ENCODE measurements around the gene ANGEL1.

The ANGEL1 gene

DNA sequence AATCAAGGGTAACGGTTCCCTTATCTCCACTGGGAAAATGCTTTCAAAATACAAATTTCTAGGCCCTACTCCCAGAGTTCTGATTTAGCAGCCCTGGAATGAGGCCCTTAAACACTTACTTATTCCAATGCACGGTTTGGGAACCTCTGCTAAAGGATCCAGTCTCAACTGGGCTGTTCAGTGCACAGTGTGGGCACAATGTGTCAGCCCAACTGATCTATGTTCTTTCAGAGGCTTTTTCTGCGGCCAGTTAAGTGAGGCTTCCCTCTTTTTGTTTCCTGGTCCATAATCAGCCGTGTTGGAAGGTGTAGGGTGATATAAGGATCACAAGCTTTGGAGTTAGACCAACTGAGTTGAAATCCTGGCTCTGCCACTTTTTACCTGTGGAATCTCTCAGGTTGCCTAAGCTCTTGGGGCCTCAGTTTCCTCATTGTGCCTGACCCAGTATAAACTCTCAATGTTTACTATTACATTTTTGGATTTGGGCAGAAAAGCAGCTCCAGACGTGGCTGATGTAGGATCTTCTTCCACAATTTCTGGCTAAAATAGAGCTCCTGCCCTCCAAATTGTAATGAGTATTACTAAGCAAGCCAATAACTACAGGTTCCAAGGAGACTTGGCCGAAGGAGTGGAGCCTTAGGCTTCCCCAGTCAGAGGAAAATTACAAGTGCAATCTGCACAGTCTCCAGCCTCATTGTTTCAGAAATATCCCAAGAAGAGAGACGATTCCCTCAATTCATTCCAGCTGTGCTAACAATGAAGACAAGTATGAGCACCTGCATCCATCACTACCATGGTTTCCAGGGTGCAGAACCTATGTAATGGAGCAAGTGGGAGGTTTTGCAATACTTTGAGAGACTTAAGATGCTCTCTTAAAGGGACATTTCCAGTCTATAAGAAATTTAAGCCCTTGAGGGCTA, 2.3 kb upstream of the ANGEL1 start:
- no peak for DNase-seq

- DNase-seq, result no peak
These were observed 625 bp downstream of the ANGEL1 start for GRCh38 chr14:76812093-76812421.

DNA sequence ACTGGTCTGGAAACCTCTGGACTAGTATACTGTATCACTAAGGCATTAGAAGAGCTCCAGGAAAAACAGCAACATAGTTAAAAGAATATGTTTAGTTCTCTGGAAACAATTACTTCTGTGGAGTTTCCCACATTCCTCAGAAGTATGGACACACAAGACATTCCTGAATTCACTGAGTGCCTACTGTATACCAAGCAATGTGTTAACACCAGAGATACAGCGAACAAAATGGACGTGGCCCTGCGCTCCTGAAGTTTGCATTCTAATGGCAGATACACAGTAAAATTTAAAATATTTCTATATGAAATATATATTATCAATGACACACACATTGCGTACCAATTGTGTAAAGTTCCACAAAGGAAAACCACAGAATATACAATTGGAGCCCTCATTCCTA, 1.1 kb downstream of the ANGEL1 start:
- DNase-seq, result no peak

GRCh38 chr14:76810953-76811400, 1.7 kb downstream of the ANGEL1 start:
- peak in 1 of 2 experiments; percentile 31 for DNase-seq

GRCh38 chr14:76810525-76810924, 2.2 kb downstream of the ANGEL1 start:
- DNase-seq, result no peak

DNA sequence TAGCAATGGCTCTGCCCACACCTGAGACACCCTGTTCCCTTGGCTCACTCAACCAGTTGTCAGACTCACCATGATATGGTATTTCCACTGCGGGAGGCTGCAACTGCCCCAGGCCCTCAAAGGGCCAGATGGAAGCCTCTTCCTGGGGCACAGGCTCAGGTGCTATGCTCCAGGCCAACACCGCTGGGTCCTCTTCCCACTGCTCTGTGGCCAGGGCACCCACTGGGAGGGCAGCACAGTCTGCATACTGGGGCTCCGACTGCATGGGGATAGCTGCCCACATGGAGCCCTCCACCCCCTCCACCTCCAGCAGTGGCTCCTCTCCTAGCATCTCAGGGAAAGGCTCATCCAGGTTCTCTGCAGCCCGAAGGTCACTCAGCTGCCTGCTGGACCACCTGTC, 3.7 kb downstream of the ANGEL1 start:
- no peak for DNase-seq

- no peak for DNase-seq
These were observed 4.7 kb downstream of the ANGEL1 start for GRCh38 chr14:76808011-76808410.

- DNase-seq, result no peak
These were observed 6.2 kb downstream of the ANGEL1 start for GRCh38 chr14:76806446-76806845.

DNA sequence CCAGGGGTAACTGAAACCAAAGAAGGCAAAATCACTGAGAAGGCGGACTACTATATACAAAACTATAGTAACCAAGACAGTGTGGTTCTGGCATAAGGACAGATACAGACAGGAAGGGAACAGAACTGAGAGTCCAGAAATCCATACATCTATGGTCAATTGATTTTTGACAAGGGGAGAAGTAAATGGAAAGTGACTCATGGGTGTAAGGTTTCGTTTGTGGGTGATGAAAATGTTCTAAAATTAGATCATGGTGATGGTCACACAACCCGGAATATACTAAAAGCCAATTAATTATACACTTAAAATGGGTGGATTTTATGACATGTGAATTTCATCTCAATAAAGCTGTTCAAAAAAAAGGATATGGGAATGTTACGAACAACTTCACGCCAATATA, 18.7 kb downstream of the ANGEL1 start:
- DNase-seq, result no peak

- DNase-seq, result no peak
These were observed 19.4 kb downstream of the ANGEL1 start for GRCh38 chr14:76793324-76793723.

DNA sequence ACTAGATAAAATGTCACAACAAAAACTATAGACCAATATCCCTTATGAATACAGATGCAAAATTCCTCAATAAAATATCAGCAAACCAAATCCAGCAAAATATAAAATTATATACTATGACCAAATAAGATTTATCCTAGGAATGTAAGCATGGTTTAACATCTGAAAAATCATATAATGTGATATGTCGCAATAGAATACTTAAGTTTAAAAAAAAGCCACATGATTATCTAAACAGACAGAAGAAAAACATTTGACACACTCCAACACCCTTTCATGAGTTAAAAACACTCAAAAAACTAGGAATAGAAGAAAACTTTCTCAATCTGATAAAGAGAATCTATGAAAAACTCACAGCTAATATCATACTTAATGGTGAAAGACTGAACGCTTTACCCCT, 20.3 kb downstream of the ANGEL1 start:
- DNase-seq, result no peak

DNA sequence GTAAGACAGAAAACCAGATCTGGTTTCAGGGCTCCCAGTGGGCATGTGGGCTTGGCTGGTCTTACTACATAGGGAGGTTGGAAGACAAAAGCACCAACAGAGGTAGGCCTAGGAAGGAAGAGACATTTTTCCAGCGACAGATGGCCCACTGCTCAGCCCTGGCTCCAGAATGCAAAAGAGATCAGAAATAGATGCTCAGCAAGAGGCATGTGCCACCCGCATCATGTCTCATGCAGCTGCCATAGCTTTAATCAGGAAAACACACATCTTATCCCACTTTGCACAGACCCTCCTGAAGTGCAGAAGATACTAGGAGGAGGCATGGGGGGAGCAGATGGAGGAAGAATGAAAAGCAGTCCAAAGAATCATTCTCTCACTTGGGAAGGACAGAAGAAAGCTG, 26.1 kb downstream of the ANGEL1 start:
- no peak for DNase-seq

DNA sequence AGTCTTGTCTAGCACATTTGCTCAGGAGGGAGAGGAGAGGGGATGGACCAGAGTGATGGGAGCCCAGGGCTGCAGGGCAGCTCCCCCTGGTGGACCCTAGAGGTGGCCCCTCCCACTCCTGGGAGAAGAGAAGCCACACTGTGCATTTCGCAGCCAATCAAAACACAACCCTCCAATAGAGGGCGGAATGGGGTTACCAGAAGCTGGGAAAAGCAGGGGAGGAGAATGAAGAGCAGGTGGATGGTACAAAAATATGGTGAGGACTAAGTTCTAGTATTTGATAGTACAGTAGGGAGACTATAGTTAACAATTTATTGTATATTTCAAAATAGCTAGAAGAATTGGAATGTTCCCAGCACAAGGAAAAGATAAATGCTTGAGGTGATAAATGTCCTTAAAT, 27.8 kb downstream of the ANGEL1 start:
- DNase-seq, result peak; percentile 73 to 81

- DNase-seq, result no peak
These were observed 28.3 kb downstream of the ANGEL1 start for GRCh38 chr14:76784266-76784874.

DNA sequence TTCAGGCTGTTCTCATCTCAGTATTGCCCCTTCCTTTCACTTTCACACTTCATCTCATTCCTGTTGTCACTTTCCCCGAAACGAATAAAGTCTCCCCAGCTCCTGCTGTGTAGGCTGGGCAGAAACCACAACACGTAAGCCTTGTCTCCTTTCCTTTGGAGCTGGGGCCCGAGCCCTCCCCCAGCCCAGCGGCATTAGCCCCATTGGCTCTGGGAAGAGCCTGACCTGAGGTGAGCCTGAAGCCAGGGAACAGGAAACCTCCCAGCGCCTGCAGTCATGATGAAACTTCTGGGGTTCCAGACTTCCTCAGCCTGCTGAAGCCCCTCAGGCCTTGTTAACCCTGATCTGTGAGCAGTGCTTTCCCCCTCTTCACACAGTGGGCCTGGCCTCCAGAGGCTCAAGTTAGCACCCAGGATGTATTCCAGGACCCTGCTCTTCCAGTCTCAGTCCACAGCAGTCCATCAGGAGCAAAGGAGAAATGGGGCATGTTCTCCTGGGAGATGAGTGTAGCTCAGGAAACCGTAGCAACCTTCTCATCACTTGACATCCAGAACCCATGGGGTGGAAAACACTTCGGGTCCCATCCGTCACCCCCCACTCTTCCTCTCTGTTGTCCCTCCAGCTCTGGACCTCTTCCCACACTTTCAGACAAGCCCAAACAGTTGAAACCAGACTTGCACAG, 29.7 kb downstream of the ANGEL1 start:
- DNase-seq, result no peak

- DNase-seq, result no peak
These were observed 30.4 kb downstream of the ANGEL1 start for GRCh38 chr14:76782115-76782884.

DNA sequence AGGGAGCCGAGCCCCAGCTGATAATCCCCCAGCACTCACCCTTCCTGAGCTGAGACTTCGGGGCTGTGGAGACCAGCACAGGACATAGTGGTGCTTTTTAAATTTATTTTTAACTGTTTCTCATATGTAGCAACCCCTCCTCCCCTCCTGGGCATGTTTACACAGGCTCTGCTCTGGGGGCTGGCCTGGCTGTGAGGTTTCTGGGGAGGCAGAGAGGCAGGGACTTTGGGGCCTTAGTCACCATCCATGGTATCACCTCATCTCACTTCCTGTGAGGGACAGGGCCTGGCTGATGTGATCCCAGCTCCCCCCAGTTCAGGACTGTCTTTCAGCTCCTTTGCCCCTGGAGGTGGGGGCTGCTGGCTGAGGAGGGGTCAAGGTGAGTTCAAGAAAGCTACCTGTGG, 31.0 kb downstream of the ANGEL1 start:
- DNase-seq, result no peak

GRCh38 chr14:76780875-76781647, 31.6 kb downstream of the ANGEL1 start:
- DNase-seq, result no peak

GRCh38 chr14:76780360-76780759, 32.3 kb downstream of the ANGEL1 start:
- no peak for DNase-seq

GRCh38 chr14:76780058-76780345, 32.7 kb downstream of the ANGEL1 start:
- no peak for DNase-seq

DNA sequence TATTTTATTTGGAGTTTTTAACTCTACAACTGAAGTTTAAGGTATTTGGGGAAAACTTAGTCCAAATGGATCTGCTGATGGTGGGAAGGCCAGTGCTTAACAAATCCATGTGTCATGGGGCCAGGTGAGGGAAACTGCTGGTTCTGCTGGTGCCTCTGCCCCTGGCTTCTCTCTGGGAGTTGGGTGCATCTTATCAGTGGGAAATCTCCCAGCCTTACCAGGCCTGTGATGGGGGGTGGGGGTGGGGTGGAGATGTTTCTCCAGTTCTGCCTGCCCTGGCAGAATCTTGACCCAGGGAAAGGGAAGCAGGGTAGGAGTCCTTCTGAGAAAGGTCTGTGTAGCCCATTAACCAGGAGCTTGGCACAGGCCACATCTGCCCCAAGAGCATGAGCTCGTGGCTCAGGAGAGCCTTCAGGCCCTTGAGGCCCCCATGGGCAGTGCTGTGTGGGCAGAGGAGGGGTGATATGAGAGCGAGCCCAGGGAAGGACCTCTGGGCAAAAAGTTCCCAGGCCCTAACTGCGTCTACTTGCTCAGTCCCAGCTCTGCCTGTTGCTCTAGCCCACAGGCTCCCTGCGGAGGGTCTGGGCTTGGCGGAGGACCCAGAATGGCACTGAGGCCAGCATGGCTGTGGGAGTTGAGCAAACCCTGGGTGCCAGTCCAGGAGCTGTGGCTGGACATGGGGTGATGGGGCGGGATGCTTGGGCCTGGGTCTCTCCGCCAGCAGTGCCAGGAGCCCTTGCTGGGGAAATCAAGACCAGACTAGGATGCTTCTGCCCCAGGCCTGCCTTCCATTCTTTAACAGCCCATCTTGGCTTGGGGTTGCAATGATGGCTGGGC, 33.2 kb downstream of the ANGEL1 start:
- no peak for DNase-seq
